Uterus (tissue), 4 donors: Measurements from ENCODE around the gene TUT7. TPM values are rescaled to one million over a fixed set of nuclear protein-coding genes. Genes with fewer than 3 reads are reported as not detected.

Experiments used
- DNase-seq, 2 donors: peaks; one replicate each; pipeline ENCODE4 v3.0.0-alpha.2; 2019 to 2020
- H3K27ac ChIP-seq, 2 donors: fragments of 200-600 bp; sonication (generic); 1 replicate in 1 of 2; 2 replicates in 1 of 2; pipeline ENCODE4 v1.5.1; 2016 to 2018
- H3K27me3 ChIP-seq, 2 donors: fragments of 200-600 bp; sonication (generic); one replicate each; pipeline ENCODE4 v1.5.1; 2018 to 2019; ENCODE audit warnings: control low read depth in 1 of 2
- H3K36me3 ChIP-seq, 2 donors: fragments of 200-600 bp; sonication (generic); one replicate each; pipeline ENCODE4 v1.5.1; 2019; ENCODE audit warnings: control low read depth in 1 of 2
- H3K4me1 ChIP-seq, 2 donors: fragments of 200-600 bp; sonication (generic); one replicate each; pipeline ENCODE4 v1.5.1; 2018 to 2019; ENCODE audit warnings: control low read depth in 1 of 2
- H3K4me3 ChIP-seq, 2 donors: fragments of 200-600 bp; sonication (generic); 1 replicate in 1 of 2; 2 replicates in 1 of 2; pipeline ENCODE4 v1.5.1; 2018 to 2019; ENCODE audit warnings: mild to moderate bottlenecking in 1 of 2
- H3K9me3 ChIP-seq, 2 donors: fragments of 200-600 bp; sonication (generic); one replicate each; pipeline ENCODE4 v1.5.1; 2019; ENCODE audit warnings: control low read depth in 1 of 2
- CTCF ChIP-seq, 4 experiments: fragments of 200-600 bp in 2 of 4; fragments of 450-650 bp in 2 of 4; sonication (generic) in 2 of 4; IDR thresholded peaks; one replicate each; pipeline ENCODE4 v1.5.1; 2016 to 2019; ENCODE audit warnings: antibody characterized with exemption in 4 of 4, mild to moderate bottlenecking in 2 of 4, moderate library complexity in 1 of 4
- POLR2A ChIP-seq, 2 donors: fragments of 450-650 bp; IDR thresholded peaks; one replicate each; pipeline ENCODE4 v1.6.1; 2016; ENCODE audit warnings: antibody characterized with exemption in 2 of 2, mild to moderate bottlenecking in 1 of 2, moderate library complexity in 1 of 2
- intact Hi-C: fragments of 100-400 bp; cut with DNase I; formaldehyde crosslinking; loops from one replicate; pipeline ENCODE4 v1.15.1; 2023; ENCODE audit warnings: low total_unique reads
- total RNA-seq, 4 donors: library from RNA; depleted of rRNA in 3 of 4; stranded (reverse); fragments of >200 nt in 3 of 4; gene quantifications; one replicate each; pipeline versions ENCODE4 v1.1.0 to v1.2.4, GENCODE V29; 2014 to 2023
- donor health status: DM: yes; HTN: yes; CAD: no.

The TUT7 gene
- total RNA-seq, 4 donors from 2014 or later, result 13.8 to 41.5 (median 20.3) TPM

GRCh38 chr9:86259557-86259956, 94.7 kb downstream of the TUT7 start, which contains the start of gene C9orf153:
Gene C9orf153, minus strand, starts transcription at chr9:86259657. Its CDS starts 30,054 bp downstream, at chr9:86229603.
- H3K27me3 ChIP-seq, result no peaks in the 10 kb centered on the region
- TF ChIP-seq POLR2A (IDR thresholded peaks at IDR 0.05) (no peak), CTCF (IDR thresholded peaks at IDR 0.05) (no peak)
- no peaks in the 10 kb centered on the region for H3K9me3 ChIP-seq
- H3K36me3 ChIP-seq, result no peaks in the 10 kb centered on the region
- intact Hi-C loops, result no loop called here
- no peak for DNase-seq
- H3K4me3 ChIP-seq, result no peak within 1 kb of the TSS
- no peaks in the 10 kb centered on the region for H3K4me1 ChIP-seq
- no peak within 1 kb of the TSS for H3K27ac ChIP-seq

DNA sequence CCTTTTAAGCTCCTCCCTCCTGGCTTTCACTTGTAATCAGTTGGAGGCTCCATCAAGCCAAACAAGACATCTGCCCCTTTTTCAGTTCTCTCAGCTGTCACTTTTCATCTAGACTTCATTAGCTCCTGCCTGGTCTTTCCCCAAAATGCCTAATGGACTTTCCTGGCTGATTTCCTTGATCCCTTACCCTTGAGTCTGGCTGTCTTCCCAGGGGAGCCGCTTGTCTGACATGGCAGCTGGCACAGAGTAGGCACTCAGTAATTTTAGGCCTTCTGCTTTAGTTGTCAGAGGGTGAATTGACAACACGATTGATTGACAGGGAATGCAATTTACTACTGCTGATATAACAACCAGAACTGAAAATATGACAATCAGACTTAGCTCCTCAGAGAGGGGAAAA, 96.8 kb downstream of the TUT7 start:
- intact Hi-C loops, result no loop called here
- H3K4me3 ChIP-seq, result no peak overlapping the region
- no peak for DNase-seq
- TF ChIP-seq CTCF (IDR thresholded peaks at IDR 0.05), result no peak
- TF ChIP-seq POLR2A (IDR thresholded peaks at IDR 0.05), result no peak
- no peak overlapping the region for H3K27ac ChIP-seq
- no peaks in the 10 kb centered on the region for H3K9me3 ChIP-seq
- H3K4me1 ChIP-seq, result no peaks in the 10 kb centered on the region
- H3K27me3 ChIP-seq, result no peaks in the 10 kb centered on the region
- no peaks in the 10 kb centered on the region for H3K36me3 ChIP-seq

DNA sequence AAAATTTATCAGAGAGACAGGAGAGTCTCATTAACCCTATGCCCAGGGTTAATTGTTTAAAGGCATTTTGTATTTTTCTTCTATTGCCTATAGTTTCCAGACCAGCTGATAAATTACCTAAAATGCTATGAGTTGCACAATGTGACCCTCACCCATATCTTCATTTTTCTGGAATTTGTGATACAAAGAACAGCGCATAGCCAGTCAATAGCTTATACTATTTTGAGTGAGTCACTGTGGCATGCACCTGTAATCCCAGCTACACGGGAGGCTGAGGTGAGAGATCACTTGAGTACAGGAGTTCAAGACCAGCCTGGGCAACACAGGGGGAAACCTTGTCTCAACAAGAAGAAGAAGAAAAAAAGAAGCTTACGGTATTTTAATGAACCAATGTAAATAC, 97.6 kb downstream of the TUT7 start:
- intact Hi-C loops, result no loop called here
- no peaks in the 10 kb centered on the region for H3K27me3 ChIP-seq
- H3K36me3 ChIP-seq, result no peaks in the 10 kb centered on the region
- TF ChIP-seq CTCF (IDR thresholded peaks at IDR 0.05) (no peak), POLR2A (IDR thresholded peaks at IDR 0.05) (no peak)
- H3K4me1 ChIP-seq, result no peaks in the 10 kb centered on the region
- H3K9me3 ChIP-seq, result no peaks in the 10 kb centered on the region
- no peak overlapping the region for H3K4me3 ChIP-seq
- H3K27ac ChIP-seq, result no peak overlapping the region
- no peak for DNase-seq

DNA sequence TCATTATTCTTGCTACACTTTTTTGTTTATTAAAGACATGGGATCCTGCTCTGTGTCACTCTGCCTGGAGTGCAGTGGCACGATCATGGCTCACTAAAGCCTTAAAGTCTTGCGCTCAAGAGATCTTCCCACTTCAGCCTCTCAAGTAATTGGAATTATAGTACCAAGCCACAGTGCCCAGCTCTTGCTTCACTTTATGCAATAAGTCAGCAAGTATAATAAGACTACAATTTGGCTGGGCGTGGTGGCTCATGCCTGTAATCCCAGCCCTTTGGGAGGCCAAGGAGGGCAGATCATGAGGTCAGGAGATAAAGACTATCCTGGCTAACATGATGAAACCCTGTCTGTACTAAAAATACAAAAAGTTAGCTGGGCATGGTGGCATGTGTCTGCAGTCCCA, 100.6 kb downstream of the TUT7 start:
- no peak overlapping the region for H3K4me3 ChIP-seq
- no peaks in the 10 kb centered on the region for H3K36me3 ChIP-seq
- H3K27me3 ChIP-seq, result no peaks in the 10 kb centered on the region
- intact Hi-C loops, result no loop called here
- H3K9me3 ChIP-seq, result no peaks in the 10 kb centered on the region
- no peak for DNase-seq
- H3K27ac ChIP-seq, result no peak overlapping the region
- TF ChIP-seq CTCF (IDR thresholded peaks at IDR 0.05) (no peak), POLR2A (IDR thresholded peaks at IDR 0.05) (no peak)
- H3K4me1 ChIP-seq, result no peaks in the 10 kb centered on the region

- Histone ChIP-seq H3K27ac (no peak overlapping the region), H3K4me1 (no peaks in the 10 kb centered on the region), H3K36me3 (no peaks in the 10 kb centered on the region), H3K9me3 (no peaks in the 10 kb centered on the region), H3K4me3 (no peak overlapping the region), H3K27me3 (no peaks in the 10 kb centered on the region)
- TF ChIP-seq POLR2A (IDR thresholded peaks at IDR 0.05), result no peak
- intact Hi-C loops, result no loop called here
- DNase-seq, result no peak
Measured at GRCh38 chr9:86252870-86253269, 101.3 kb downstream of the TUT7 start.

- no peak overlapping the region for H3K4me3 ChIP-seq
- intact Hi-C loops, result no loop called here
- TF ChIP-seq POLR2A (IDR thresholded peaks at IDR 0.05) (no peak), CTCF (IDR thresholded peaks at IDR 0.05) (no peak)
- no peaks in the 10 kb centered on the region for H3K27me3 ChIP-seq
- no peak overlapping the region for H3K27ac ChIP-seq
- no peaks in the 10 kb centered on the region for H3K36me3 ChIP-seq
- H3K9me3 ChIP-seq, result no peaks in the 10 kb centered on the region
- no peaks in the 10 kb centered on the region for H3K4me1 ChIP-seq
- DNase-seq, result no peak
Measured at GRCh38 chr9:86250123-86250522, 104.1 kb downstream of the TUT7 start.
